PC-3 (cell line): ENCODE results near the gene SYT6.

Source experiments
- CTCF ChIP-seq: fragments of 300-600 bp; sonication (generic); conservative IDR thresholded peaks from 2 replicates; pipeline ENCODE4 v1.5.1; 2017; ENCODE audit warnings: antibody characterized with exemption, low read depth, mild to moderate bottlenecking, low read length
- EZH2 ChIP-seq: fragments of 300-600 bp; sonication (generic); IDR thresholded peaks from one replicate; pipeline ENCODE4 v1.6.1; 2017; ENCODE audit warnings: antibody characterized with exemption, mild to moderate bottlenecking, low read length; ENCODE audit not compliant: unreplicated experiment

DNA sequence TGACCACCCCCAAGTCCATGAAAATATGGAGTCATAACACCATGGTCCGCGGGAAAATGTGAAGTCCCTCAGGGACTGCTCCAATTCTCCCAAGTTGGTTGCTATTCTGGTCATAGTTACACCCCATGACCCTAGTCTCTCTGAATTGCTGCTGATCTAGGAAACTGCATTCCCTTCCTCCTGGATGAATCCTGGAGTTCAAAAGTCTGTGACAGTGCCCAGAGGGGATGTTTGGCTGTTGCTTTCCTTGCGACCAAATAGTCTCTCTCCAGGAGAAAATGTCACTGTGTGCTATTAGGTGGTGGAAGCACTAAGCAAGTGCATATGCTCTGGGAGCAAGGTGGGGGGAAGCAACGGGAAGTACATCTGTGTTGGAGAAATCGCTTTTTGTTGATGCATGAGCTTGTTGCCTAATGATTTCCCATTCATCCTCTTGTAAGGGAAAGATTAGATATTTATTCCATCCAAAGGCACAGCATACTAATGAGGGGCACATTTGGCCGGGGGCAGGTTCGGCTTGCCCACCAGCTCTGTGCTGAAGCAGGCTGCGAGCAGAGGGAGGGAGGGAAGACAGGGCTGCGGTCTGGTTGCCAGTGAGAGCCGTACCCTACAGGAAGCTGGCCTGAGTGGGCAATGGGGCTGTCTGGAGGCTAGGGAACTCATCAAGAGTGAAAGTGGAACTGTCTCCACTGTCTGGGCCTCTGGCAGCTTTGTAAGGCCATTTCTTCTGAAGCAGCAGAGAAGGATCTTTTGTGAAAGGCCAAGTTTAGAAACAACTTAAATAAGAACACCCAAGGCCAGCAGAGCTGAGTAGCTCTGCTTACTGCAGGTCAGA lies 27.2 kb downstream of the SYT6 start:
- no peak for TF ChIP-seq CTCF
- TF ChIP-seq EZH2 = no peak
